HG03066 (cell line): ENCODE measurements around the gene CYBC1.

Experiments
- ATAC-seq: cut with Tn5 transposase; IDR thresholded peaks from one replicate; pipeline ENCODE4 v1.9.1; 2021; ENCODE audit warnings: low read depth; ENCODE audit not compliant: unreplicated experiment

Gene CYBC1

DNA sequence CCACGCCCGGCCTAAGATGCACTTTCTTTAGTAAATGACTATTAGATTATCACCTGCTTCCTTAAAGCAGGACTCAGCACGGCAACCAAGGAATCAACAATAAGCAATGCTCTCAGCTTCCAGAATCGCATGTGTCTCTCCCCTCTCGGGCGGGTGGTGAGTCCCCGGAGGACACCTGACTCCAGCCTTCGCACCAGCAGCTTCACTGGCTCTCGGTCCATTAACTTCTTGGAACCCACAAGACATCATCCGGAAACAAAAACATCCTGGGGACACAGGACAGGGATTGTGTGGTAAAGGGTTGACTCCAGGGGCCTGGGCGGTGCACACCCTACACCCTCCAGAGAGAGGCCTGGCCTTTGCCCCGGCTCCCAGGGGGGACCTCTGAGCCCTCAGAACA, 56.3 kb downstream of the CYBC1 start:
- ATAC-seq, result no peak

DNA sequence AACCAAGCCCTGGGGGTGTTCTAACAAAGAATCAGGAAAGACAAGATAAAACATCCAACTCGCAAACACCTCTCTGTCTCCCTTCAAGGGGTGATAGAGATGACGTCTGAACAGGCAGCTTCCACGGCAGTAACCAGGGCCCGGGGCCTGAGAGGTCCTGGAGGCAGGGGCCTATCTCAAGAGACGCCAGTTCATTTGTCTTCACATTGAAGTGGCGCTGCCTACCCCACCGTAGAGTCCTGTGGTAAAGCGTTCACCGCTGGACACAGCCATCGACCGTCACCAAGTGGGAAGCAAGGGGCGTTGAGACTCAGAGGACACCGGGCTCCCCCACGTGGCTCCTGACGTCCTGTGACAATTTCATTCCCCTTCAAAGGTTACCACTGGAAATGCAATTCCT, 57.6 kb downstream of the CYBC1 start:
- ATAC-seq, result no peak
